ENCODE results near the gene UTRN. TPM values are rescaled to one million over a fixed set of nuclear protein-coding genes. Genes with fewer than 3 reads are reported as not detected.

The UTRN gene
- total RNA-seq, 1 donor from 2014 or later = 250 TPM

DNA sequence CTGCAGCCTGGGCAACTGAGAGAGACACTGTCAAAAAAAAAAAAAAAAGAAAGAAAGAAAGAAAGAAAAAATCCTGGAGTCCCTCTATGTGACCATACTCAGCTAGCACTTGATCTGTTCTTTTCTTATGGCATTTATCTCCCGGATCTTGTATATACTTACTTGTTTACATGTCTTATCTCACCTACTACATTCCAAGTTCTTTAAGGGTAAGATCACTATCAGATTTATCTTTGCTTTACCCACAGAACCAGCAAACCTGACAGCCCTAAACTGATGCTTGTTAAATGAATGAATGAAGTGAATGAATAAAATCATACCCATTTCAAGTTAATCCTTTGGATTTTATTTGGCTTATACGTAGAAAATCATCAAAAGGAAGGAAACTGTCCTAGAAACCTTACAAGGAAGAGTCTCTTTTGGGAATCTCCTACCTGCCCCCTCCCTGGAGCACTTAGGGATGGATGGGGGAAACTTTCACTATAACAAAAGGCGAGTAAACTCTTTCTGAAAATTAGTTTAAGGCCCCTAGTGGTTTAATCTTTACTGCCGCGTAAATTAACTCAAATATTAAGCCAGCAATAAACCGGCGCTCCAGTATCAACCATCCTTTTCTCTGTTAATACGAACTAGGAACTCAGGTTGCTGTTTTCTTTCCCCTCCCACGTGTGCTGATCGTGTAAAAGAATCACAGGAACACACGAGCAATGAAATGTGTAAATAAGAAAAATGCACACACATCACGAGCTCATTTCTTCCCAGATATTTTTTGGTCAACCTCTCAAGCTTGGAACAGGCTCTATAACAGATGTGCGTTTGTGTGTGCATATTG, 1.3 kb upstream of the UTRN start:
- DNase-seq (ENCODE audit: low read depth, low spot score) = no peak

DNA sequence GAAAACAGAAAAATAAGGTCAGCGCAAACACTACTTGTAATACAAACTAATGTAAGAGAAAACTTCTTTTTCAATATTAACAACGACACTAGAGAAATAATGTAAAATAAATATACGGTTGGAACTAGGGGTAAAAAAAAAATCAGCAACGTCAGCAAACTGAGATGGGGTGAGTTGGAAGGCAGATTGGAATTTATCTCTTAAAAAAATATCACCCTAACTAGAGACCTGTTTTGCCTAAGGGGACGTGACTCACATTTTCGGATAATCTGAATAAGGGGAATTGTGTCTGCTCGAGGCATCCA, 705 bp upstream of the UTRN start:
- no peak for DNase-seq (ENCODE audit: low read depth, low spot score)

DNA sequence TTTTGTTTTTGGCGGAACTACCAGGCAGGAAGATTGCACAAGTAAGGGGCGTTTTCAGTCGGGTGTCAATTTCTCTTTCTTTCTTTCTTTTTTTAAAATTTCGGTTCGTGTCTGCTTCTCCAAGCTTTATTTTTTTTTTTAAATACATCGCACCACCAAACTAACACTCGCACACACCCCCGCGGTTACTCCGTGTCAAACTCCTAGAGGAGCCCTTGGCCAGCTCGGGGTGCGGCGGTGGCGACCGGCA, 338 bp downstream of the UTRN start:
- no peak for DNase-seq (ENCODE audit: low read depth, low spot score)

- DNase-seq (ENCODE audit: low read depth, low spot score) = no peak
Measured at GRCh38 chr6:144285798-144286502, 815 bp downstream of the UTRN start.

- peak; percentile 80 for DNase-seq (ENCODE audit: low read depth, low spot score)
Measured at GRCh38 chr6:144286503-144287393, 1.6 kb downstream of the UTRN start.

GRCh38 chr6:144289006-144289405, 3.9 kb downstream of the UTRN start:
- DNase-seq (ENCODE audit: low read depth, low spot score) = no peak

DNA sequence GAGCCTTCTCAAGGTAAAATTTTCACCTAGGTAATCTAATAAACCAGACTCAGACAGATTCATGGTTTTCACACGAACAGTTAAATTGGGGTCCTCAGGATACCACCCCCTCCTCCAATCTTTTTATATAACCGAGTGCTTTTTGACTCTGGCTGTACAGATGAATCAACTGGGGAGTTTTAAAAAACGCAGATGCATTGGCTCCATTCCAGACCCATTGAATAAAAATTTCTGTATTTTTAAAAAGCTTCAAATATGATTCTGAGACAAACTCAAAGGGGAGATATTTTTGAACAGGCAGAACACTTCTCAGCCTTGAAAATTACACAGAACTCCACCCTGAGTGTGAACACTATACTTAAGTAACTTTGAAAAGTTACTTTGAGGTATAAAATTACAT, 7.2 kb downstream of the UTRN start:
- DNase-seq (ENCODE audit: low read depth, low spot score) = no peak

DNA sequence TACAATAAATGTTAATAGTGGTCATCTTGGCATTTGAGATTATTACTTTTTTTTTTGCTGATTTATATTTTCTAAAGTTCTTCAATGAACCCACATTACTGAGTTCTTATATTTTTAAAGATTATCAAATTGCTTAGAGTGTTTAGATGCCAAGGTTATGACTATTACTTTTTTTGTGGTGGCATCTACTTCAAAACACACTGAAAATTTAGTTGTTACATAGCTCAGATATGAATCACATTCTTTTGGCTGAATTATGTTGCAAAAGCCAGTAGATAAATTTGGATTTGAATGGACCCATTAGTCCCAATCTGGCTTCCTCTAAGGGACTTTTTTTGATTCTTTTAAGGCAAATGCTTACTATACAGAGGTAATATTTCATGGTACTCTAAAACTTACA, 8.9 kb downstream of the UTRN start:
- peak; percentile 40 for DNase-seq (ENCODE audit: low read depth, low spot score)

GRCh38 chr6:144295211-144295610, 10.1 kb downstream of the UTRN start:
- no peak for DNase-seq (ENCODE audit: low read depth, low spot score)

DNA sequence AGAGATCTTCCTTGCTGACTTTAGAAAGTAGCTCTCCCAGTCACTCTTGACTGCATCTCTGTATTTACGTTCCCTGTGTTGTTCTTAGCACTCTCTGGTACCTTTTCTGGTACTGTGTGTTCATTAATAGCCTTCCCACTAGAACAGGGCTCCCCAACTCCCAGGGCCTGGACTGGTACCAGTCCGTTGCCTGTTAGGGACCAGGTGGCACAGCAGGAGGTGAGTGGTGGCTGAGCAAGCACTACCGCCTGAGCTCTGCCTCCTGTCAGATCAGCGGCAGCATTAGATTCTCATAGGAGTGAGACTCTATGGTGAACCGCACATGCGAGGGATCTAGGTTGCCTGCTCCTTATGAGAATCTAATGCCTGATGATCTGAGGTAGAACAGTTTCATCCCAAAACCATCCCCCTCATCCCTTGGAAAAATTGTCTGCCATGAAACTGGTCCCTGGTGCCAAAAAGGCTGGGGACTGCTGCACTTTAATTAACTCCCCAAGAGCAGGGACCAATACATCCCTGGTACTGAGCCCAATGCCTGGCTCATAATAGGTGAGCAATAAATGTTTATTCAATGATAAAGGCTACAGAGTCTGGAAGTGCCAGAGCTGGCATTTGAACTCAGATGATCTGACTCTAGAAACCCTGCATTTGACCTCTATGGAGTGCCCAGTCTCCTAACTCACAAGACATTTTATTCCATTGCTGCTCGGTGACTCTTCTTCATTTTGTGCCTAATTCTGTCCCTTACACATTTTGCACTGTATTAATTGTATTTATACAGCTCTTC, 11.0 kb downstream of the UTRN start:
- DNase-seq (ENCODE audit: low read depth, low spot score) = no peak

GRCh38 chr6:144296973-144297372, 11.8 kb downstream of the UTRN start:
- DNase-seq (ENCODE audit: low read depth, low spot score) = no peak

DNA sequence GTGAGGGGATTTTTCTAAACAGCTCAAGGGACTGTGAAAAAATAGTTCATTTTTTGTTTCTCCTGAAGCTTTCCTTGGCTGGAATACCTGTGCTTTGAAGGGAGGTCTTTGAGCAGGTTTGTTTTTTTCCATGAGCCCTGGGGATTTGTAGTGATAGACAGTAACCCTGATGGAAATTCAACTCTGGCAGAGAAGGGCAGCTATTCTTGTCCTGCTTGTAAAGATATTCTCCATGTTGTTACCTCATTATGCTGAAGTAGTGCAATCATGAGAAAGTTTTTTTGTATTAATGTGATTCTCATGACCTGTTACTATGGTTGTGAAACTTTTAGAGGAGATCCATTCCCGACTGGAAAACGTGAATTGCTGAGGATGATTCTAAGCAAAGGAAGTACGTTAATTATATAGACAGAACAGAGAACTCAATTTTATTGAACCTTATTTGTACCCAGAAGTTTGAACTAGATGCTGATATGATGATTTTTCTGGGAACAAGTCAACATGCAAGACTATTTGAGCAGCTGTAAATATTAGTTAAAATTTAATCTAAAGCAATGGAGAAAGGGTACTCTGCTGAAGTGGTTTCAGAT, 12.5 kb downstream of the UTRN start:
- no peak for DNase-seq (ENCODE audit: low read depth, low spot score)

DNA sequence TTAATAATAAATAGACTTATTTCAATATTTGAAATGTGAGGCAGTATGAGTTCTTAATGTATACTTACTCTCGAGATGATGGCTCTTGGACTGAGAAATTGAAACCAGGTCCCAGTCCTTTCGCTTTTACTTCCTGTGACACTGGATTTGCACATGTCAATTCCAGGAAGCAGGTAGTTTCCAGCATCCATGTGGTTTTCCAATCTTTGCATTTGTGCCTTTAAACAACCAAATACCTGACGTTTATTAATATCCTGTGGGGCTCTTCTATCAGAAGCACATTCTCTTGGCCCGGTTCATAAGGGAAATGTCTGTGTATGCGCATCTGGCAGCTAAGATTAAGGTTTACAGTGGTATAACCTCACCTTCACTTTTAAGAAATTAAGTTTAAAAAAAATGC, 13.1 kb downstream of the UTRN start:
- no peak for DNase-seq (ENCODE audit: low read depth, low spot score)

DNA sequence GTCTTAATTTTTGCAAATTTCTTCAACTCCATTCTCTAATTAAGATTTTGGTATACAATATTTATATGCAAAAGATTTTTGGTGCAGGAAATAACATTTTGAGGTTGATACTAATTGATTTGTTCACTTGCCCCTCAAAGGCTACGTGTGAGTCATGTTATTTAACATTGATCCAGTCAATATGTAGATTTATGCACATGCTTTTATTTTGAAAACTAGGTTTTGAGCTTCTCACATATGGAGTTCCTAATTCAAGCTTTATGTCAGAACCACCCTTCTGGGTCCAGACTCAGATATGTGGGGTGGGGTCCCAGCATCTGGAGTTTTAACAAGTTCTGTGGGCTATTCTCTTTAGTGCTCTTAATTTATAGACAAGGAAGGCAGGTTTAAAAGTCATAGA, 13.8 kb downstream of the UTRN start:
- no peak for DNase-seq (ENCODE audit: low read depth, low spot score)

DNA sequence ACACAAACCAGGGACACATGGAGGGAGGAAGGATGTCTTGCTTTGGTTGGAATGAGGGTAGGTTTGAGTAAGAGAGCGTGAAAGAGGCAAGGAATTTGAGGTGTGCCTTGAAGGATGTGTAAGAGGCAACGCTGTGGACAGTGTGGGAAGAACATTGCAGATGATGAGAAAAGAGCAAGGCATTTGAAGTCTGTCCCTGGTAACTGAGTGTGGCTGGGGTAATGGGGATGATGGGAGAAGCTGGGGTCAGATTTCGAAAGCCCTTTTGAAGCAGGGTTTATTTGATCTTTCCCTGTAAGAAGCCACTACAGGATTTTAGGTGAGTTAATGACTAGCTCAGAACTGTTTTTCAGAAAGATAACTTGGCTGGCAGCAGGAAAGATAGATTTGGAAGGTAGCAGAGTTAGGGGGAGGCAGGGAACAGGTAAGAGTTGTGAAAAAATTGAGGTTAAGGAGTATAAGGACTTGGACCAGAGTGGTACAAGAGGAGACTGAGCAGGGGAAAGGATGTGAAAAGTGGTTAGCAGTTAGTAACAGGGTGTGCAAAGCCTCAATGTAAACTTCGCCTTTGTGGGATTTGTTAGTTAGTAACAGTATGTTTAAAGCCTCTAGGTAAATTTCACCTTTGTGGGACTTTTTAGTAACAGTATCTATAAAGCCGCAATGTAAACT, 17.7 kb downstream of the UTRN start:
- no peak for DNase-seq (ENCODE audit: low read depth, low spot score)

DNA sequence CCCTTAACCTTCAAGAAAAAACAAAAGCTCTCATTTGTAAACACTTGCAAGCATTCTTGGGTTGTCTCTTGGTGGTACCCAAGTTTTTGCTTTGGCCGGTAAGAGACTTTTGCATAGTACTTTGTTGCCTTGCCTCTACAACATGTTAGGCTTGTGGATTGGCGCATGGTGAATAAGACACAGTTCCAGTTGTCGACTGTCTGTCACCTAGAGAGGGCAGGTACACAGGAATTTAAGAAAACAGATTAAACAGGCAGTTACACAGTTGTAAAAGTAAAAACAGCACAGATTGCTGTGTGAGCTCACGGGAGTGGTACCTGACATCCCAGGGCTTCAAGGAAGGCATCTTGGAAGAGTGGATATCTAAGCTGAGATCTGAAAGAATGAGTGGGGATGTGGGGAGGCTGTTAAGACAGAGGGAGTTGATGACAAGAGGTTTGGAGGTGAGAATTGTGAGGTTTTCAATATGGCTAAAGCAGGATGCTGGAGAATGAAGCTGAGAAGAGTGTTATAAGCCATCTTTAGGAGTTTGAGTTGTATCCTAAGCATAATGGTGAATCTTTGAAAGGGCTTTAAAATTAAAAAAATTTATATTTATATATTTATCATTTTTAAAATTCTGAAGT, 19.2 kb downstream of the UTRN start:
- DNase-seq (ENCODE audit: low read depth, low spot score) = no peak

DNA sequence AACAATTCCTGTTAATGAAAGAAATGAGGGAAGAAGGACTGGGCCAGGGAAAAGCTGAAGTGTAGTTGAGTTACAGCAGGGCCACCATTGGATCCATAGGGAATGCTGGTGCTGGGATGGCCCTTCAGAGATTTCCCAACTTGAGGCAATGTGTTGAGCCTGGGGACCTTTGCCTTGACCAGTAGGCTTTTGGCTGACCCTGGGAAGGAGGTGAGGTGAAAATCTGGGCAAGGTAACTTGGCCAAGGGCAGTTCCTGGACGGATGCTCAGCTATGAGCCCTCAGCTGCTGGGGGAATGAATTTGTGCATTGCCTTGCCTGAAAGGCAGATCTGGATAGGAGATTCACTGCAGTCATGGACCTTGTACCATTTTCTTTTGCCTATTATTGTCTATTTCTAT, 20.4 kb downstream of the UTRN start:
- no peak for DNase-seq (ENCODE audit: low read depth, low spot score)

DNA sequence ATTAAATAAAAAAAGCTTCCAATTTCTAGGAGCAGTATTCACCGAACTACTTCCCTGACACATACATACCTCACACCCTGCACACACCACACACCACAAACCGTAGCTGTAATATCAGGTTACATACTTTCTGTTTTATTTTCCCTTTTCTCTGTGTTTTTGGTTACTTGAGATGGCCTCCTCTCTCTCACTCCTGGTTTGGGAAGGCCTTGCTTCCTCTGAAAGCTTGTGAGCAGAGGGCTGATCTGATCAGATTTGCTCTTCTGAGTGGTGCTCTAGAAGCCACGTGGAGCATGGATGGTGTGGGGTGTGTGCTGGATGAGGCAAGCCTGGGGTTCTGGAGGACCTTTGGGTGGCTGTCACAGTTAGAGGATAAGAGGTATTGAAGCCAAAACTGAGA, 20.9 kb downstream of the UTRN start:
- DNase-seq (ENCODE audit: low read depth, low spot score) = no peak

DNA sequence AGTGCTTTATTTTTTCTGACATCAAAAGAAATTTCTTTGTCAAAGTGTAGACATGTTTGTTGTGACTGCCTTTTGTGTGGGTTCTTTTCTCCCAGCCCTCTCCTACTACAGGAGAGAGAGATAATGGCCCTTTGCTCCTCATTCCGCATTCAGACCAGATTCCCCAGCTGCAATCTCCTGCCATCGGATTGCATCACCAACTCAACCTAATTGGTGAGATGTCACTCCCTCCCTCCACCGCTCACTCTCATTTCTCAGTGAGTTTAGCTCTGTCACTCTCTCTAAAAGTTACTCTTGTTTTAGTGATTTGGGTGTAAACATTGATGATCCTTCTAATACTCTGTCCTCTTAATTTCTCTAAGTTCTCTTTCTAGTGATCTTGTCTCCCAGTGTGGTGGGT, 22.7 kb downstream of the UTRN start:
- no peak for DNase-seq (ENCODE audit: low read depth, low spot score)

- DNase-seq (ENCODE audit: low read depth, low spot score) = no peak
Measured at GRCh38 chr6:144310765-144311164, 25.6 kb downstream of the UTRN start.

Data from pulmonary artery endothelial cell (primary cell).